ENCODE data around the gene SMAD7.

- TF ChIP-seq CTCF (IDR thresholded peaks at IDR 0.05) (no peak), POLR2A (IDR thresholded peaks at IDR 0.05) (no peak)
These were observed 66.5 kb downstream of the SMAD7 start for GRCh38 chr18:48884306-48884705.

All from lower leg skin (tissue), 3 donors.